Panc1 (cell line): ENCODE results near the gene GOLGA8G.
"Not testable (repeated sequence)": the region's sequence is repeated elsewhere in the genome, so short reads cannot be mapped to it uniquely, and the experiment has no call there.

Experiments used
- POLR2AphosphoS5 ChIP-seq: IDR thresholded peaks from 2 replicates; pipeline ENCODE4 v1.6.1; 2012; ENCODE audit warnings: mild to moderate bottlenecking, low read depth, low read length, moderate library complexity
- SIN3A ChIP-seq: IDR thresholded peaks from 2 replicates; pipeline ENCODE4 v1.6.1; 2012; ENCODE audit warnings: low read depth, mild to moderate bottlenecking, low read length, moderate library complexity, borderline replicate concordance; ENCODE audit not compliant: insufficient read depth
- TF ChIP-seq, protein P1 (sequence below): fragments of 450-650 bp; IDR thresholded peaks from 2 replicates; pipeline ENCODE4 v1.5.1; 2017; ENCODE audit warnings: mild to moderate bottlenecking
- TF ChIP-seq, protein P2 (sequence below), 2 experiments: IDR thresholded peaks; 2 replicates each; pipeline ENCODE4 v1.6.1; 2011 to 2012; ENCODE audit warnings: low read depth in 2 of 2, control low read depth in 1 of 2, low read length in 1 of 2, mild to moderate bottlenecking in 1 of 2, moderate library complexity in 1 of 2; ENCODE audit not compliant: insufficient read depth in 1 of 2

DNA sequence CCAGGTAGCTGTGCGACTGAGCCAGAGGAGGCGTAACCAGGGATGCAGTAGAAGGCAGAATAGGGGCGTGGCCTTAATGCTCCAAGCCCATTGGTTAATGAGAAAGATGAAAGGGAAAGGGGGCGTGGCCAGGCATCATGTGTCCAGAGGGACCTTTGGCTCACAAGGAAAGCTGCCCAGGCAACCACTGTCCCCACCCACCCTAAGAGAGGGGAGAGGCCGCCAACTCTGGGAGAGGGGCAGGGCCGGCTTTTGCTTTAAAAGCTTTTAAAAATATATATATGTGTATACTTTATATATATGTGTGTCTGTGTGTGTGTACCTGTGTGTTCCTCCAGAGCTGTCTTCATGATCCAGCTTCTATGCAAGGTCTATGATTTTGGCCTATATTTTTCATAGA is at the start of gene GOLGA8G:
- TF ChIP-seq, protein P1, sequence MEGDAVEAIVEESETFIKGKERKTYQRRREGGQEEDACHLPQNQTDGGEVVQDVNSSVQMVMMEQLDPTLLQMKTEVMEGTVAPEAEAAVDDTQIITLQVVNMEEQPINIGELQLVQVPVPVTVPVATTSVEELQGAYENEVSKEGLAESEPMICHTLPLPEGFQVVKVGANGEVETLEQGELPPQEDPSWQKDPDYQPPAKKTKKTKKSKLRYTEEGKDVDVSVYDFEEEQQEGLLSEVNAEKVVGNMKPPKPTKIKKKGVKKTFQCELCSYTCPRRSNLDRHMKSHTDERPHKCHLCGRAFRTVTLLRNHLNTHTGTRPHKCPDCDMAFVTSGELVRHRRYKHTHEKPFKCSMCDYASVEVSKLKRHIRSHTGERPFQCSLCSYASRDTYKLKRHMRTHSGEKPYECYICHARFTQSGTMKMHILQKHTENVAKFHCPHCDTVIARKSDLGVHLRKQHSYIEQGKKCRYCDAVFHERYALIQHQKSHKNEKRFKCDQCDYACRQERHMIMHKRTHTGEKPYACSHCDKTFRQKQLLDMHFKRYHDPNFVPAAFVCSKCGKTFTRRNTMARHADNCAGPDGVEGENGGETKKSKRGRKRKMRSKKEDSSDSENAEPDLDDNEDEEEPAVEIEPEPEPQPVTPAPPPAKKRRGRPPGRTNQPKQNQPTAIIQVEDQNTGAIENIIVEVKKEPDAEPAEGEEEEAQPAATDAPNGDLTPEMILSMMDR = not testable (repeated sequence)
- TF ChIP-seq, protein P2, sequence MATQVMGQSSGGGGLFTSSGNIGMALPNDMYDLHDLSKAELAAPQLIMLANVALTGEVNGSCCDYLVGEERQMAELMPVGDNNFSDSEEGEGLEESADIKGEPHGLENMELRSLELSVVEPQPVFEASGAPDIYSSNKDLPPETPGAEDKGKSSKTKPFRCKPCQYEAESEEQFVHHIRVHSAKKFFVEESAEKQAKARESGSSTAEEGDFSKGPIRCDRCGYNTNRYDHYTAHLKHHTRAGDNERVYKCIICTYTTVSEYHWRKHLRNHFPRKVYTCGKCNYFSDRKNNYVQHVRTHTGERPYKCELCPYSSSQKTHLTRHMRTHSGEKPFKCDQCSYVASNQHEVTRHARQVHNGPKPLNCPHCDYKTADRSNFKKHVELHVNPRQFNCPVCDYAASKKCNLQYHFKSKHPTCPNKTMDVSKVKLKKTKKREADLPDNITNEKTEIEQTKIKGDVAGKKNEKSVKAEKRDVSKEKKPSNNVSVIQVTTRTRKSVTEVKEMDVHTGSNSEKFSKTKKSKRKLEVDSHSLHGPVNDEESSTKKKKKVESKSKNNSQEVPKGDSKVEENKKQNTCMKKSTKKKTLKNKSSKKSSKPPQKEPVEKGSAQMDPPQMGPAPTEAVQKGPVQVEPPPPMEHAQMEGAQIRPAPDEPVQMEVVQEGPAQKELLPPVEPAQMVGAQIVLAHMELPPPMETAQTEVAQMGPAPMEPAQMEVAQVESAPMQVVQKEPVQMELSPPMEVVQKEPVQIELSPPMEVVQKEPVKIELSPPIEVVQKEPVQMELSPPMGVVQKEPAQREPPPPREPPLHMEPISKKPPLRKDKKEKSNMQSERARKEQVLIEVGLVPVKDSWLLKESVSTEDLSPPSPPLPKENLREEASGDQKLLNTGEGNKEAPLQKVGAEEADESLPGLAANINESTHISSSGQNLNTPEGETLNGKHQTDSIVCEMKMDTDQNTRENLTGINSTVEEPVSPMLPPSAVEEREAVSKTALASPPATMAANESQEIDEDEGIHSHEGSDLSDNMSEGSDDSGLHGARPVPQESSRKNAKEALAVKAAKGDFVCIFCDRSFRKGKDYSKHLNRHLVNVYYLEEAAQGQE (IDR thresholded peaks at IDR 0.05; ENCODE audit: insufficient read depth in 1 of 2, low read depth in 2 of 2, low read length in 1 of 2) = not testable (repeated sequence)
- TF ChIP-seq POLR2AphosphoS5, SIN3A: not testable (repeated sequence)
